HG02885 (cell line): ENCODE results near the gene PCGF3.
"Not testable (repeated sequence)": the region's sequence is repeated elsewhere in the genome, so short reads cannot be mapped to it uniquely, and the experiment has no call there.

ENCODE experiments used
- ATAC-seq: cut with Tn5 transposase; IDR thresholded peaks from one replicate; pipeline ENCODE4 v1.9.1; 2021; ENCODE audit warnings: mild to moderate bottlenecking; ENCODE audit not compliant: unreplicated experiment, poor library complexity

Gene PCGF3

DNA sequence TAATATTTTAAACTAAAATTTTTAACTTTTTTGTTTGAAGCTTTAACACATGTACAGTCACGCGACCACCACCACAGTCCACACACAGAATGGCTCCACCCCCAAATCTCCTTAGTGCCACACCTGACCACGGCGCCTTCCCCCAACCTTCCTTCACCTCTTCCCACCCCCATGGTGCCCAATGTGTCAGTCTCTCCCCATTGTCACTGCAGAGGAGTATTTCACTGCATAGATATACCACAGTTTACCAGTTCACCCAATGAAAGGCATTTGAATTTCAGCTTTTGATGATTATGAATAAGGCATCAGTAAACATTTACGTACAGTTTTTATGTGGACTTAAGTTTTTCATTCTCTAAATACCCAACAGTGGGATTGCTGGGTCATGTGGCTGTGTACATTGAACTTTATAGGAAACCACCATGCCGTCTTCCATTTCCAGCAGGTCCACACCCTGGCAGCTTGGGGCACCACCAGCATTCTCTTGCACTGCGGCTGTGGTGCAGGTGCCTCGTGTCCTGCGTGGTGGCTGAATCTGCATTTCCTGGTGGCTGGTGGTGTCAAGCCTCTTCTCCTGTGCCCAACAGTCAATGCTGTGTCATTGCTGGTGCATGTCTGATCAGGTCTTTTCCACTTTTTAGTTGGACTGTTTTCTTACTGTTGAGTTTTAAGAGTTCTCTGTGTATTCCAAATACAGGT lies 71.3 kb downstream of the PCGF3 start:
- ATAC-seq = no peak

DNA sequence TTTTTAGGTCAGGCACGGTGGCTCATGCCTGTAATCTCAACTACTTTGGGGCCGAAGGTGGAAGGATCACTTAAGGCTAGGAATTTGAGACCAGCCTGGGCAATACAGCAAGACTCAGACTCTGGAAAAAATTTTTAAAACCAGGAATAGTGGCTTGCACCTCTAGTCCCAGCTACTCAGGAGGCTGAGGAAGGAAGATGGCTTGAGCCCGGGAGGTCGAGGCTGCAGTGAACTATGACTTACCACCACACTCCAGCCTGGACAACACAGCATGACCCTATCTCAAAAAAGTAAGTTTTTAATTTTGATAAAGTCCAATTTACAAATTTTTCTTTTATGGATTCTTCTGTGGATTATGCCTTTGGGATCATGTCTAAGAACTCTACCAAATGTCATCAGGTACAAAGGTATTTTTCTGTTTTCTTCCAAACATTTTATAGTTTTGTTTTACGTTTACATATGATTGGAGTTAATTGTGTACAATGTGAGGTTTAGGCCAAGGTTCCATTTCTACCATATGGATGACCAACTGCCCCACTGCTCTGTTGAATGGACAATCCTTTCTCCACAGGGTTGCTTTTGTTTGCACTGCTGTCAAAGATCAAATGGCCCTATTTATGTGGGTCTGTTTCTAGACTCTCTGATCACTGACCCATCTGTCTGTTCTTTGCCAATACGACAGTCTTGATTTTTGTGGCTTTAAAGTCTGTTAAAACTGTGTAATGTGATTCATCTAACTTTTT lies 72.1 kb downstream of the PCGF3 start:
- no peak for ATAC-seq

DNA sequence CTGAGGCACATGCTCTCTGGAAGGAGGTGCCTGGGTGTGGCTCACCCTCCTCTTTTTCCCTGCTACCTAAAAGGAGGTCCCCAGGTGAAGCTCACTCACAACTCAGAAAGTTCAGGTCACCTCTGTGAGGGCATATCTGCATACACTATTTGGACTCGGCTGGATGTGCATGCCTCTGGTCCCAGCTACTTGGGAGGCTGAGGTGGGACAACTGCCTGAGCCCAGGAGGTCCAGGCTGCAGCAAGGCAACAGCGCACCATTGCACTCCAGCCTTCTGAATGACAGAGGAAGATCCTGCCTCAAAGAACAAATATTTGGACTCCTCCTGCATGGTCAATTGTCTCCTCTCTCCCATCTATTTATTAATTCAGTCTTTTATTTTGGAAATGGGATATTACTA lies 73.9 kb downstream of the PCGF3 start:
- no peak for ATAC-seq

DNA sequence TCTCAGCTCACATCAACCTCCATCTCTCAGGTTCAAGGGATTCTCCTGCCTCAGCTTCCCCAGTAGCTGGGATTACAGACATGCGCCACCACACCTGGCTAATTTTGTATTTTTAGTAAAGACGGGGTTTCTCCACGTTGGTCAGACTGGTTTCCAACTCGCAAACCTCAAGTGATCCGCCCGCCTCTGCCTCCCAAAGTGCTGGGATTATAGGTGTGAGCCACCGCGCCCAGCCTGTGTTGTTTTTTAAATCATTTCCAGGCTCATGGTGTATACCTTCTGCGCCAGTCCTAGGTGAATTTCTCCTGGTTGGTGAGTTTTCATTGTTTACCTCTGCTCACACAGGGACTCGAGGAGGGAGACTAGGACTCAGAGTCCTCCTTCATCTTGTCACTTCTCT lies 74.6 kb downstream of the PCGF3 start:
- ATAC-seq = not testable (repeated sequence)

DNA sequence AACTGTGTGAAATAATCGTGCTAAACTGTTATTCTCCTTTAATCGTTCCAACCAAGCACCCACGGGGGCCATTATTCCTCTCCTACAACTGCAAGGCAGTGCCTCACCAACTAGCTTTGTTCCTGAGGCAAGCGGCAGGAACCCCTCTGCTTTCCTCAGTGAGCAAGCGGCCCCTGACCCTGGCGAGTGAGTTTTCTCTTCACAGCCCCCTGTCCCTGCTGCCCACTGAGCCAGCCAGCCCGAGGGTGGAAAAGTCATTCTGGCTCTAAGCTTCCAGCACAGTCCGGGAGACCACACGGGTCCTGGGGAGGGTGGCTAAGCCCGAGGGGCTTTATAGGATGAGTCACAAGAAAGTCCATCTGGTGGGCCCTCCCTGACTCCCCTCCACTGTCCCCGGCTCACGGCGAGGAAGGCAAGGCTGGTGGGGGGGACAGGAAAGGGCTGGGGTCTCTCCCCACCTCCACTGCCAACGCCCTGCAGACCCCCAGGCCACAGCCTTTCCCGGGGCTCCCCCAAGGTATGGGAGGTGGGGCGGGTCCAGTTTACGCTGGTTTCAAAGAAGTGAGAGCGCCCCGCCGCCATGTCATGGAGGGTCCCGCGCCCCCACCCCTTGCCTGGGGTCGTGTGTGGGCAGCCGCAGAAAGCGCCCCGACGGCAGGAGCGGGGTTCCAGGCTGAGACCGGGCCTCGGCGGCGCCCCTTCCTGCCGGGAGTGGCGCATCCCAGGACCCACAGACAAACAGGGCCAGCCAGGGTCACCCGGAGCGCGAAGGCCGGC lies 75.3 kb downstream of the PCGF3 start:
- ATAC-seq = peak; percentile 1

DNA sequence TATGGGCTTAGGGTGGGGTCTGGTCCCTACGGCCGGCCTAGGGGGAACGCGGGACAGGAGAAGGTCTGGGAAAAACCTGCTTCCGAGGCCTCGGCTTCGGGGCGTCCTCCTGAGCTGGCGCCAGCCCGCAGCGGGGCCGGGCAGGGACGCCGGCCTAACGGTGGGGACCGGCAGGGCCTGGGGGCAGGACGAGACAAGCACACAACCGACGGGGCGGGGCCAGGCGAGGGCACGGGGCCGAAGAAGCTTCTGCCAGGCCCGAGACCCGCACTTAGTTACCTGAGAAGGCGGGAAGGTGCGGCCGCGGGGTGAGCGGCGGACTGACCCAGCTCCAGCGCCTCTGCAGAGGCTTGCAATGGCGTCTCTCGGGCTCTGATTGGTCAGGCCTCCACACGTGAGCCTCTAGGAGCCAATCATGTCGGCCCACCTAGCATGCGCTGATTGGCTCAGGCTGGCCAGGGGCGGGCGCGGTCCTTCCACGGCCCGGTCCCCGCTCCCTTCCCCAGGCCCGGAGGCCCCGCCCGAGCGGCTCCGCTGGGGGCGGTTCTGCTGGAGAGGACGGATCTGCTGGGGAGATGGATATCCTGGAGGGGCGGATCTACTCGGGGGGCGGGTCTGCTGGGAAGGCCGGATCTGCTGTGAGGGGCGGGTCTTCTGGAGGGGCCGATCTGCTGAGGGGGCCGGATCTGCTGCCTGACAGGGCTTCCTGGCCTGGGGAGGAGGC lies 76.0 kb downstream of the PCGF3 start:
- ATAC-seq = peak; percentile 96

DNA sequence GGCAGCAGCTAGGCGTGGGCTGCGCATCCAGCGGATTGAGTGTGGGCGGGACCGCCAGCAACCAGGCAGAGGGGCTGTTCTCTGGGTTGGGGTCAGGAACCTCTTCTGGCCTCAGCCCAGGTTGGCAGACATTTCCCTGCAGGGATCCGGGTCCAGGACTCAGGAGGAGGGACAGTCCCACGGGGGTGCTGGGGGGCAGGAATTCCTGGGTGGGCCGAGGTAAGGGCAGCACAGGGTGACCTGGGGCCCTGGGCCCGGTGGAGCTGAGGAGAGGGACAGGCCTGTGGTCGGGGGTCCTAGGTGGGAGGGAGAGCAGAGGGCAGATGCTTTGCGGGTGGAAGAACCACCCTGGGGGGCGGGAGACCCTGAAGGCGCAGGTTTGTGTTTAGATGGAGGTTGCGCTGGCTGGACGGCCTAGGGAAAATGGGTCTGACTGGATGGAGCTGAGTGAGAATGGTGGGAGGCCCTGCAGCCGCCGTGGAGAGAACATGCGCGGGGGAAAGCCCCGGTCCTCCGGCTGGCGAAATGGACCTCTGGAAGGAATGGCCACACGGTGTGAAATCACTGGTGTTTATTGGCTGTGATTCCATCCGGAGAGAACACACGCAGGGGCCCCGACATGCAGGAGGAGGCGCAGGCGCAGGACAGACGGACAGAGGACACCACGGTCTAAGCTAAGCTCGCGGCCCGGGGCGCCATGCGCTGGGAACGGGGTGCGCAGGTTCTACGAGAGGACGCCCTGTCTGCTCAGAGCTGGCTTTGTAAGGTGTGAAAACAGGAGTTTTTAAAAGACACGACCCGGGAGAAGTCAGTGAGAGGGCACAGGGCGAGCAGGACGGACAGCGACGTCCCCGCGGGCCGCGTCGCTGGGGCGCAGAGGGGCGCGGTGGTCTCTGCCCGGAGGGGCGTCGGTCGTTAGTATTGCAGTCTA lies 79.0 kb downstream of the PCGF3 start:
- ATAC-seq = no peak

DNA sequence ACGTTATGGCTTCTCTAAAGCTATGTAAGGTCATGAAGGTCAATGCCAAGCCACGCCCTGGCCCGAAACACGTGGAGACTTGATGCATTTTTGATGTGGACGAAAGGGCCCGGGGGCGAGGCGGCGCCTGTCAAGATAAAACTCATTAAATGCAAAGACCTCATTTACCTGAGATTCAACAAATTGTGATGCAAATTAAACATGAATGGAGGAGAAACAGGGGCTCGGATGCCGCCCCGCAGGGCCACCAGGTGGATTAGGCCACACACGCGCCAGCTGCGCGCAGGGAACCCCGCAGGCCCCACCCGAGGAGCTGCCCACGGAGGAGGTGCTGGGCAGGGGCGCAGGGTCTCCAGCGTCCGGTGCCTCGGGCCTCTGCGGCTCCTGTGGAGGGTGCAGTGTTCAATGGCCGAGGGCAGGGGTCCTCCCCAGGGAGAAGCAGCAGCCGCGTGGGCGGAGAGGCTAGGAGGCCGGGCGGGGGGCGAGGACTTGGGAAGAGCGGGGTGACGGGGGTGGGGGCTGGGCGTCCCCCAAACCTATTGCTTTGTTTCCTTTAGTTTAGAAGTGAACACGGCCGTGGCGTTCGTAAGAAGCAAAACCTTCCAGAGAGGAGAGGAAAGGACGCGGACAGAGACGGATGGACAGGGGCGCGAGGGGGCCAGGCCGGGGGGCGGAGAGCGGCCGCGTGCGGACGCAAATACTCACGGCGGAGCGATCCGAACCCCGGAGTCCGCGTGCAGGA lies 79.9 kb downstream of the PCGF3 start:
- ATAC-seq = no peak

DNA sequence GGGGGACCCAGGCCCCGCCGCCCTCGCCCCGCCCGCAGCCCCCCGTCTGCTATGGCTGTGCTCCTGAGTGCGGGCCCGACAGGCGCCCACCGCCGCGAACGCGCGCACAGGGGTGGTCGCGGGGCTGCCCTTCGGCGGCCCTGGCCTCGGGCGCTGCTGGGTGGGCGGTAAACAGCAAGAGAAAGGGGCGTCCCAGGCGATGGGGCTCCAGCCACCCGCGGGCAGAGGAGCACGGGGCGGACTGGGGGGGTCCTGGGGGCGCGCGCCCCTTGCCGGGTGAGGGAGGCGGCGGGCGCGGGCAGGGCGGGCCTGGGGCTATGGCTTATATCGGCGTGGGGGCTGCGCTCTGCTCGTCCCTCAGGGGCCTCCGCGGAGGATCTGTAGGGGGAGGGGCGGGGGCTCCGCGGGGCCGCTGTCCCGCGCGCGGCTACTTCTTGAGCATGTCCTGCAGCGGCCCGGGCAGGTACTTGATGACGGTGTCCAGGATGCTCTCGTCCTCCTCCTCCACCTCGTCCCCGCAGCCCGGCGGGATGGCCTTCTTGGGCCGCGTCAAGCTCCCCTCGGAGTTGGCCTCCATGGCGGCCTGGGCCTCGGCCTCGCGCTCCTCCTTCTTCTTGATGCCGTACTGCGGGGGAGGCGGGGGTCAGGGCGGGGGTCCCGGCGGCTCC lies 80.6 kb downstream of the PCGF3 start:
- ATAC-seq = no peak

DNA sequence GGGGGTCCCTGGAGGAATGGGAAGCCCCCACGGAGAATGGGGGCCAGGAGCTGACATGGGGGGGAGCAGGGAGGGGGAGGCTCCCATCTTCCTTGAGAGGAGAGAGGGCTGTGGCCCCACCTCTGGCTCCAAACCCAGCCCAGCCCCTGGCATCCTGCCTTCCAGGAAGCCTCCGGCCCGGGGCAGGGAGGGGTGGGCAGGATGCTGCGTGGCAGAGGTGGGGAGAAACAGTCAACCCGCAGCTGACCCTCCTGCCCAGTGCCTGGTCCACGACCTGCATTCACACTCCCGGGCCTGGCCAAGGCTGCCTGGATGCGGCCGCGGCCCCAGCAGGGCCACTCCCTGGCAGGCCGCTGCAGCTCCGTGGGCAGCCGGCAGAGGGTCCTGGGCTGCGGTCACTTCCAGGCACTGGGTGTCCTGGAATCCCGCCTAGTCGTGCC lies 81.2 kb downstream of the PCGF3 start:
- ATAC-seq = no peak

DNA sequence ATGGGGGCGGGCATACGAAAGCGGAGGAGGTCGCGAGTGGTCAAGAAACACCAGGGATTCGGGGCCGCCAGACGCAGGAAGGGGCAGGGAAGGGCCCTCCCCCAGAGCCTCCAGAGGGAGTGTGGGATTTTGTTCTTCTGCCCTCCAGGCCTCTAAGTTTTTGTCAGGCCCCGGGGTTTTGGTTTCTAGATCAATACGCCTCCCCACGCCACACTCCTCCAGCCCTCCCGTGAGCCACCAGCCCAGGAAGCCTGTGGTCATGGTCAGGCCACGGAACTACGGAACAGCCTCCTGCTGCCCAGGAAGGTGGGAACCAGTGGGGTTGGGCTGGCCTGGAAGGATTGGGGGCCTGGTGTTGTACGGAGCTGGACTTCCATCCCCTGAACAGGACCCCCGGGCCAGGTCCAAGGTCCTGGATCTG lies 81.9 kb downstream of the PCGF3 start:
- ATAC-seq = peak; percentile 46

DNA sequence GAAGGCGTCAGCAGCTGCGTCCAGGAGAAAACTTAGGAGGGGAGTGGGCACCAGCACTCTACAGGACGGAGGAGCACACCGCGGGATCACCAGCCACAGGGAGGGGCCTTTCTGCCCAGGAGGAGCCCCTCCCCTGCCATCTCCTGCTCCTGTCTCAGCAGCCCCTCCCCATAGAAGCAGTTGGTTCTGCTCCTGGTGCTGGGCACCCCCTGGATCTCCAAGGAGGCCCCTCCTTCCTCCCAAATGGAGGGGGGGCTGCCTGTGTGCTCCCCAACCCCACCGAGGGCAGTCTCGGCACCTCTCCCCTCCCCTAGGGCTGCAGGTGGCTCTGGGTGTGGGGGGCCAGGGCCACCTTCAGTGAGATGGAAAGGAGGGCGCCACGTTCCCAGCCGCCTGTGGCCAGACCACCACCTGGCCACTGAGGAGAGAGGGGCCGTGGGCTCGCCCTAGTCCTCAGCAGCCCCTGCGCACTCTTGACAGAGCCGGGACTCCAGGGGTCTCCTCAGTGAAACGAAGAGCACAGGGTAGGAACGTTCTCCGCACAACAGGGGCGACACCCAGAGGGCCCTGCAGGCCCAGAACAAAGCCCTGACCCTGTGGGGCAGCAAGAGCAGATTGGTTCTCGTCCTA lies 82.5 kb downstream of the PCGF3 start:
- ATAC-seq = no peak

DNA sequence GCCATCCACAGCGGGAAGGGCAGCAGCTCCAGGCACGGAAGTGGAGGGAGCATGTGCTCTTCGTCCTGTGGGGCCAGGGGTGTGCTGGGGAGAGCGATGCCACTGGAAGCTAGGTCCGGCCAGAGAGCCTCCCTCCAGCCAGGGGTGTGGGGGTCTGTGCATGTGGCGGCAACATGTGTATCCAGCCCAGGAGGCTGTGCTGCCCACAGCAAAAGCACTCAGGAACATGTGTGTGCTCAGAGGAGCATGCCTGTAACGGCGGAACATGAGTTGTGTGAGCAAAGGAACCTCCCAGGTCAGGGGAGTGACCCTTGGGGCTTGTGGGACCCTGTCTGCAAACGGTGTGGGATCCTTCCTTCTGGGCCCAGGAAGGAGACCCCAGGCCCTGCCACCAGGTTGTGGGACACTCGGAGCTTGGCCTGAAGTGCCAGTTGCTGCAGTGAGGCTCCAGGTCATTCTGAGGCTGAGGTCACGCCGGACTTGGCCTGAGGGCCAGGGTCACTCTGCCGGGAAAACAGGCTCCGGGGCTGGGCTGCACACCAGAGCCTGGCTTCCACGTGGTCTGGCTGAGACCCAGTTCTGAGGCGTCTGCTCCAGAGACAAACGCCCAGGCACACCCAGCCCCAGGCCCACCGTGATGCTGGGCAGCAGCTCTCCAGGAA lies 83.1 kb downstream of the PCGF3 start:
- no peak for ATAC-seq

DNA sequence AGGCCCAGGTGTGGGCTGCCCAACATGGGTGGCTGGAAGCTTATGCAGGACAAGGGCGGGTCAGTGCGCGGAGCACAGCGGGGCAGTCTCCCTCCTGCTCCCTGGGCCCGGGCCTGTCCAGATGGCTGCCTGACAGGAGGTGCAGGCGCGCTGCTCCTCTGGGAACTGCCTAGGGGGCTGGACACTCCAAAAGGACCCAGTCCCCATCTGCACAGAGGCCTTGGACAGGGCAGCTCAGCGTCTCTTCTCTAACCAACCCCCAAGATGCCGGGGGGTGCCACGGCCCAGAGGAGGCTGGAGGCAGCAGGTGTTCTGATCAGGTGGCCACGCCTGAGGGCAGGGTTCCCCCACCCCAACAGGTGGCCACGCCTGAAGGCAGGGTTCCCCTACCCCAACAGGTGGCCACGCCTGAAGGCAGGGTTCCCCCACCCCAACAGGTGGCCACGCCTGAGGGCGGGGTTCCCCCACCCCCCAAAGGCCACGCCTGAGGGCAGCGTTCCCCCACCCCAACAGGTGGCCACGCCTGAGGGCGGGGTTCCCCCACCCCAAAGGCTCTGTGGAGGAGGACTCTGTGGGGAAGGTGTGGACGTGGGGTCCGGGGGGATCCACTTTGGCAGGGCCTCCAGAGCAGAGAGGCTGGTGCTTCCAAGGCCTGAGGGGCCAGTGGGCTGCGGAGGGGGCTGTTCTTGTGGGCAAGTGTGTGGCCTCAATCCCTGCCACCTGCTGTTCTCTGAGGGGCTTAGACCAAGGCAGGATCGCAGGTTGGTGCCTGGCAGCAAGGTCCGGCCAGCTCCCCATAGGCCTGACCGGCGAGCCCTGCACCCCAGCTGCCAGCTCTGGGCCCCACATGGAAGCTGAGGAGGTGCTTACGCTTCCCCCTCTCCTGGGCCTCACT lies 84.2 kb downstream of the PCGF3 start:
- ATAC-seq = no peak

DNA sequence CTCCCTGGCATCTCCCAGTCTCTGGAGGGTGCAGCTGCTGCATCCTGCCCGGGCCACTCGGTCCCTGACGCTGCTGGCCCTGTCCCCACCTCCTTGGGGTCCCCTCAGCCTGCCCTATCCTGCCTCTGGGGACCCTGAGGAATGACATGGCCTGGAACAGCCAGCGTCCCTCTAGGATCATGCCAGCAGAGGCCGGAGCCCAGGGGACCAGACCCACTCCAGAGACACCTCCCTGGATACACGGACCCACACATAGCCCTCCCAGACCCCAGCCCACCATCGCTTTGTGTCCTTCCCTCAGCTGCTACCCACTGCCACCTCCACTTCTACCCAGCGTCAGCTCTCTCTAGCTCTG lies 84.8 kb downstream of the PCGF3 start:
- no peak for ATAC-seq

DNA sequence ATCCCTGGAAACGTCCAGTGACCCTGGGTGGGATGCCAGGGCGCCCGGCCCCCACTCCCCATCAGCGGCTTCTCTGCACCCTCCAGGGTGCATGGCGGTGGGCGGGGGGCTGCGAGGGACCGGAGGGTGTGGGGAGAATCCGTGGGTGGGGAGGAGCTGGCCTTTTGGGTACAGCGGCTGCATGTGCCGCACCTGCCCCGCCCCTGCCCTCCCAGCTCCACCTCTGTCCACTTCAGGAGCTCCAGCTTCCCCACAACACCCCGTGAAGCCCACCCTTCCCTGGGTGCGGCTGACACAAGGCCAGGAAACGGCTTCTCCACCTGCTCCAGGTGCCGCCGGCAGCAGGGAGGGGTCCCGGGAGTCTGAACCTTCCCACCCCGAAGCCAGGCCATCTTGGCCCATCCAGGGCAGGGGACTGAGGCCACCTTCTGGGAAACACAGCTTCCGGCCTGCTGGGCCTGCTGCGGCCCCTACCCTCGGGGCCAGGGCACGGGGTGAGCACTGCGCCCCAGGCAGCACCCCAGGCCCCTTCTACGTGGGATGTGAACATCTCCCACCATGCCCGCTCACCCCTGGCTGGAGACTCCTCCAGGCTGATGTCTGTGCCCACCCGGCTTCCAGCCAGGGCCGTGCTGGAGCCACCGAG lies 85.7 kb downstream of the PCGF3 start:
- ATAC-seq = no peak
